Measurements from ENCODE around the gene PTPRK. TPM values are rescaled to one million over a fixed set of nuclear protein-coding genes. Genes with fewer than 3 reads are reported as not detected.

PTPRK gene
- total and polyA plus RNA-seq, 9 of the 15 experiments (the other 6 are each of a cell fraction or from before 2014, with no cell fraction given) = 0.04 to 0.51 TPM; not detected in 7

- TF ChIP-seq ATF3 (IDR thresholded peaks at IDR 0.05) (no peak), ATF3 (CRISPR knock-in tag; conservative IDR thresholded peaks at IDR 0.05) (no peak), MCM7 (IDR thresholded peaks at IDR 0.05) (no peak), ZNF253 (CRISPR knock-in tag; conservative IDR thresholded peaks at IDR 0.05) (no peak), YBX1 (IDR thresholded peaks at IDR 0.05) (no peak), ZNF197 (CRISPR knock-in tag; IDR thresholded peaks at IDR 0.05; ENCODE audit: low read depth) (no peak), TFAP4 (CRISPR knock-in tag; IDR thresholded peaks at IDR 0.05; ENCODE audit: borderline replicate concordance) (no peak), MTA3 (IDR thresholded peaks at IDR 0.05; ENCODE audit: borderline replicate concordance) (no peak), REST (IDR thresholded peaks at IDR 0.05; ENCODE audit: borderline replicate concordance) (no peak), REST (CRISPR knock-in tag; IDR thresholded peaks at IDR 0.05; ENCODE audit: low read depth) (no peak)
These were observed 548.4 kb downstream of the PTPRK start (continued) for GRCh38 chr6:127971945-127972391.

Data from K562 (cell line).